DMS114 treated with DMSO at 0.1 percent for 48 hours (cell line): ENCODE data around the gene CTSE.

Source experiments
- DNase-seq: peaks from one replicate; lab custom pipeline; 2025; ENCODE audit not compliant: unreplicated experiment; lab: John Stamatoyannopoulos, UW

CTSE gene

DNA sequence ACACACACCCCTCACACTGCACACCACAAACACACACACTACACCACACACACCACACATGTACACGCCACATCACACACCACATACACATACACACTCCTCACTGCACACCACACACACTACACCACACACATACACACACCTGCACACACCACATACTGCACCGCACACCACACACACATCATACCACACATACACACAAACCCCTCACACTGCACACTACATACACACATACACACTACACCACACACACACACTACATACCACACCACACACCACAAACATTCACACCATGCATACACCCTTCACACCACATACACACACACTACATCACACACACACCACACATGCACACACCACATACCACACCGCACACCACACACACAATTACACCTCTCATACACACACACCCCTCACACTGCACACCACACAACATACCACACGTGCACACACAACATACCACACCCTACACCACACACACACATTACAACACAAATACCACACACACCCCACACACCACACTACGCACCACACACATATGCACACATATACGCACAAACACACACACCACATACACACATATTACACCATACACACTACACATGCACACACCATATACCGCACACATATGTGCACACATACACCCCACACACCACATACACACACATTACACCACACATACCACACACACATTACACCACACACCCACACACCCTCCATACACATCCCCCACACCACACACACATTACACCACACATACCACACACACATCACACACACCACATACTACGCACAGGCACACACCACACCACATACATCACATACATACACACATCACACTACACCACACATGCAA is 50.1 kb downstream of the CTSE start:
- DNase-seq = no peak

DNA sequence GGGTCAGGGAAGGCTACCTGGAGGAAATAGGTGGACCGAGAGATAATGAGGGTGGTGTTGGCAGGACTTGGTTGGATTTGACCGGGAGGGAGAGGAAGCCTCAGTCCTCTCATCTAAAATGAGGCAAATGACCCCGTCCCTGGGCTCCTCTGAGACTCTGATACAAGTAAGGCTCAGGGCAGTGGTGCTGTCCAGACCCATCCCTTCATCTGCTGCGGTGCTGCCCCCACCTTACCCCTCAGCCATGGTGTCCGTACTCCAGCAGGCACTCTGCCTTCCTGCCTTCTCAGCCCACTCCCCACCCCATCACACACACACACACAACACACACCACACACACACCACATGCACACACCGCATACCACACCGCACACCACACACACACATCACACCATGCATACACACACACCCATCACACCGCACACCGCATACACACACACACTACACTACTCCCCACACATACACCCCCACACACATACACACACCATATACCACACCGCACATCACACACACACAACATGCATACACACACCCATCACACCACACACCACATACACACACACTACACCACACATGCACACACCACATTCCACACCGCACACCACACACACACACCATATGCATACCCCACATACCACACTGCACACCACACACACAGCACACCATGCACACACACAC is 51.1 kb downstream of the CTSE start:
- no peak for DNase-seq

- no peak for DNase-seq
Observed at GRCh38 chr1:205972081-205972480, 51.6 kb downstream of the CTSE start.

DNA sequence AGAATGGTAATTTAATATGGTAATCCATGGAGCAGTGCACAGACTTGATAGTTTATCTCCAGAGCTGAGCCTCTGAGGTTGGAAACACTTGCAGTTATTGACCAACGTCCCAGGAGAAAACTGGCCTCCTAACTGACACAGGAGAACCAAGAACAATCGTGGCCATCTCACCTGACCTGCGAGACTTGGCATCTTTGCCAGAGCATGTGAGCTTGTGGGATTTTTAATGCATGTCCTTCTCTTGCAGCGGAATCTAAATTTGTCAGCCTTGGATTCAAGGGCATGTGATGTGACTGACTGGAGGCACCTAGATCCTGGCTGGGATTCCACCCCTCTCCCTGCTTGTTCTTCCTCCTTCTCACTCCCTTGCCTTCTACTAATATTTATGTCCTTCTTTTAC is 52.6 kb downstream of the CTSE start:
- DNase-seq = no peak

DNA sequence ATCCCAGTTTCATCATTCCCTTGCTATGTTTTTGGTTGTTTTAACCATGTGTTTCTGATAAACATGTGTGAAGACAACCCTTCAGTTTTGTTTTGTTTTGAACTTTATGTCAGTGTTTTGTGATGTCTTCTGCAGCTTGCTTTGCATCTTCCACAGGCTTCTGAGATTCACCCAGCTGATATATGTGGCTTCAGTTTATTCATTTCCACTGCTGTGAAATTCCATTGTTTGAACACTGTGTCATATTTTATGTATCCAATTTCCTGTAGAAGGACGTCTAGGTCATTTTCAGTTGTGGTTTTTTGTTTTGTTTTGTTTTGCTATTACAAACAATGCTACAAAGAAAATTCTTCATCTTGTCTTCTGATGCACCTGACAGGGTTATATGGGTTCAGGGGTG is 53.2 kb downstream of the CTSE start:
- DNase-seq = no peak

- no peak for DNase-seq
Observed at GRCh38 chr1:205969229-205969628, 54.5 kb downstream of the CTSE start.

- DNase-seq = no peak
Observed at GRCh38 chr1:205967554-205968335, 56.0 kb downstream of the CTSE start.

- no peak for DNase-seq
Observed at GRCh38 chr1:205965036-205965884, 58.4 kb downstream of the CTSE start.

DNA sequence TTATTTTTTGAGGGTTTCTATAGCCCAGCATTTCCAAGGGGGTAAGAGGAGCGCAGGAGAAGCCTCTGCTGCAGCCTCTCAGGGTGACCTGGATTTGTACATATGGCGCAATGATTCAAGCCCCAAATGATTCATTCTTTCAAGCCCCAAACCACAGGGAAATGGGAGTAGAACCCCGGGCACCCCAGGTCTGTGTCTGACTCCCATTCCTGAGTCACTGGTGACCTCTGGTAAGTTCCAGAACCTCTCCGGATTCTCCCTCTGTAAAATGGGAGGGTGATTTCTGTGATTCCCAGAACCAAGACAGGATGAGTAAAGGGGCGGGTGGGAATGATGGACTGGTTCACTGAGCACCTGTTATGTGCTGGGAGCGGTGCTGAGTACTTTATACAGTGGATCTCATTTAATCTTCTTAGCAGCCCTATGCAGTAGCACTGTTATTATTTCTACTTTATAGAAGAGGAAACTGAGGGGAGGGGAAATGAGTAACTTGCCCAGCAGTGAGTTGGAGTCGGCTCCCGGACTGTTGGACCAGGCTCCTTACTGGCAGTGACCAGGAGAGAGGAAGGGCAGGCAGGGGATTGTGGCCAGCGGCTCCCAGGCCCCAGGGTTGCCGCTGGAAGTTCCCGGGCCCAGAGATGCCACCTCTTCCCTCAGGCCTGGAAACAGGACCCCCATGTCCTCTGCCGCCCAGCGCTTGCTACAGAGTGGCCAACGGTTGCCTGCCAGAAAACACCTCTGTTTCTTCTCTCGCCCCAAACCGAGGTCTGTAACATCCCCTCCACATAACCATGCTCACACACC is 60.1 kb downstream of the CTSE start:
- no peak for DNase-seq

- no peak for DNase-seq
Observed at GRCh38 chr1:205962821-205963221, 60.9 kb downstream of the CTSE start.

GRCh38 chr1:205961991-205962820 is 61.5 kb downstream of the CTSE start:
- DNase-seq = no peak

GRCh38 chr1:205961405-205961804 is 62.3 kb downstream of the CTSE start:
- no peak for DNase-seq

DNA sequence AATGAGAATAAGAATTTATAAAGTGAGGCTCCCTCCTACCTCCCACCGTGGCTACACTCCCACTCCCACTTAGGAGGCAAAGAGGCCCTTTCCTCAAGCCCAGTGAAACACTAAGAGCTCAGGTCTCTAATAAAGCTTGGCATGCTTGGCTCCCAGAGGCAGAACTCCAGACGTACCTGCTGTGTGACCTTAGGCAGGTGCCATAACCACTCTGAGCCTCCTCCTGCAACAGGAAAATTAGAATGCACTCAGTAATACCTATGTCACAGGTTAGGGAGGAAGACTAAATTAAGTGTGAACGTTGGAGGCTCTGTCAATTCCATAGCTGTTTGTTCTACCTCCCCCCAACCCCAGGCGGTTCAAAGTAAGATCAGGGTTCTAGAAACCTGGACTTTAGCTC is 63.9 kb downstream of the CTSE start:
- no peak for DNase-seq
